HG03521 (cell line): ENCODE data around the gene ASB10.

Experiments used
- ATAC-seq: cut with Tn5 transposase; IDR thresholded peaks from one replicate; pipeline ENCODE4 v1.9.1; 2021; ENCODE audit warnings: mild to moderate bottlenecking, moderate library complexity; ENCODE audit not compliant: unreplicated experiment

Gene ASB10

DNA sequence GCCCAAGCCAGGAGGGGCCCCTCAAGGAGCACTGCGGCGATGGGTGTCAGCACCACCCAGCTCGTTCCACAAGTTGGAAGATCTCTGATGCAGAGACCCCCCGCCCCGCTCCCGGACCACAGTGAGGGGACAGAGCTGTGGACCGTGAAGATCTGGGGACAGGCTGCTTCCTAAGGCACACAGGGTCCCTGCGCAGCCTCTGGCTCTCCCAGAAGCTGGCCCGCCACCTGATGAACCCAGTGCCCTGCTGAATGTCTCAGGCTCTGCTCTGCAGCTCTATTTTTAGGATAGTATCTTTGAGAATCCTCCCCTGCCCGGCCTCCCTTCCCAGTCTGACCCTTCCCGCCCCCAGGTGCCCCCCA is 49.3 kb downstream of the ASB10 start:
- ATAC-seq = no peak

- ATAC-seq = no peak
Observed at GRCh38 chr7:151137076-151137675, 49.9 kb downstream of the ASB10 start.

GRCh38 chr7:151135866-151136843 is 50.9 kb downstream of the ASB10 start:
- ATAC-seq = no peak

- ATAC-seq = no peak
Observed at GRCh38 chr7:151135525-151135845, 51.6 kb downstream of the ASB10 start.

DNA sequence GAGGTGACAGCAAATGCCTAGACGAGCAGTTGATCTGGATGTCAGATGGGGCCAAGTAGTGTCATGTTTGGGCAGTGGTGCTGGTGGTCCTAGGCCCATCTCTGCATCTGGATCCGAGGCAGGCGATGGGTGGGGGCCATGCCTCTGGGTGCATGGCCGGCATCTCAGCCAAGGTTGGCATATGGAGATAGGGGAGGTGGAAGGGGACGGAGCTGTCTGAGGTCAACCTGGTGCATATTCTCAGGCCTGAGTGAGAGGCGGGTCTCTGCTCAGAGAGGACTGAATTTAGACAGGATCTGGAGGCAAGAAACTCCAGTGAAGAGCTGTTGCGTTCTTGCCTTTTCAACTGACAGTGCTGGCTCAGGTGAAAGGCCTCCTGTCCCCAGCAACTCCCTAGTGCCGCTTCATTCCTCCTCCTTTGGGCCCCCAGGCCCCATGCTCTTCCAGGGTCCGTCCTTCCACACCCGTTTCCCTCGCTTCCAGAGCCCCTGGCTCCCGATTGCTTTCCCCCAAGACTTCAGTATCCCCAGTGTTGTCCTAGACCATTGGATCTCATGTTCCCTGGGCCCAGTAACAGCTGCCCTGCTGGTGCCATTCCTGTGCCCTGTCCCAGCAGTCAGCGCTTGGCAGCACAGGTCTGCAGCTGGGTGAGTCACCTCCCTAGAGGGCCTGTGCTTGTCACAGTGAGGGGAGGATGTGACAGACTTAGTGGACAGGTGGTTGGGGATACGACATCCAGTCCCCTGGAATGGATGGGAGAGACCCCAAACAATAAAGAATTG is 52.1 kb downstream of the ASB10 start:
- ATAC-seq = no peak

DNA sequence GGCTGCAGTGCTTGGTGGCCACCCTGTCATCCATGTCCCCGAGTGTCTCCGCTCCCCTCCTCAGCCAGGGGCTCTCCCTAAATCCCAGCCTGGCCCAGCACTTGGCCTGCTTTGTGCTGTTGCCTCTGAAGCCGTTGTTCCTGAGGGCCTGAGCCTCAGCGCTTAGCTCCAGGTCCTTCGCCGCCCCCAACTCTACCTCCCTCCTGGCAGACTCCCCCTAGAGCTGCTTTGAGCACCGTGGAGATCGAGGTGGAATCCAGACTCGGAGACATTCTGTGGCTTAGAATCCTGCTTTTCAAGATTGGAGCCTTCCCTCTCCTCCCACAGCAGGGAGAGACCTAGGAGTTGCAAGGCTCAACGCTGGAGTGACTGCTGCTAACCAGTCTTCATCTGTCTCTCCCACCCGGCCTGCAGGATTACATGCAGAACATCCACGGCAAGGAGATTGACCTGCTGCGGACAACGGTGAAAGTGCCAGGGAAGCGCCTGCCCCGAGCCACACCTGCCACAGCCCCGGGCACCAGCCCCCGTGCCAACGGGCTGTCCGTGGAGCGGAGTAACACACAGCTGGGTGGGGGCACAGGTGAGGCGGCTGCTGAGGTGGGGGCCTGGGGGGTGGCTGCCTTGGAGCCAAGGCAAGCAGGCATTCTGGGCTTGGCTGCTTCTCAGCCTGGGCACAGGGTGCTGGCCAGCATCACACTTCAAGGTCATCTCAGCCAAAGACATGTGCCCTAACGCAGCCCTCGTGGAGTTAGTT is 52.9 kb downstream of the ASB10 start:
- ATAC-seq = no peak

- ATAC-seq = no peak
Observed at GRCh38 chr7:151133266-151133985, 53.6 kb downstream of the ASB10 start.

DNA sequence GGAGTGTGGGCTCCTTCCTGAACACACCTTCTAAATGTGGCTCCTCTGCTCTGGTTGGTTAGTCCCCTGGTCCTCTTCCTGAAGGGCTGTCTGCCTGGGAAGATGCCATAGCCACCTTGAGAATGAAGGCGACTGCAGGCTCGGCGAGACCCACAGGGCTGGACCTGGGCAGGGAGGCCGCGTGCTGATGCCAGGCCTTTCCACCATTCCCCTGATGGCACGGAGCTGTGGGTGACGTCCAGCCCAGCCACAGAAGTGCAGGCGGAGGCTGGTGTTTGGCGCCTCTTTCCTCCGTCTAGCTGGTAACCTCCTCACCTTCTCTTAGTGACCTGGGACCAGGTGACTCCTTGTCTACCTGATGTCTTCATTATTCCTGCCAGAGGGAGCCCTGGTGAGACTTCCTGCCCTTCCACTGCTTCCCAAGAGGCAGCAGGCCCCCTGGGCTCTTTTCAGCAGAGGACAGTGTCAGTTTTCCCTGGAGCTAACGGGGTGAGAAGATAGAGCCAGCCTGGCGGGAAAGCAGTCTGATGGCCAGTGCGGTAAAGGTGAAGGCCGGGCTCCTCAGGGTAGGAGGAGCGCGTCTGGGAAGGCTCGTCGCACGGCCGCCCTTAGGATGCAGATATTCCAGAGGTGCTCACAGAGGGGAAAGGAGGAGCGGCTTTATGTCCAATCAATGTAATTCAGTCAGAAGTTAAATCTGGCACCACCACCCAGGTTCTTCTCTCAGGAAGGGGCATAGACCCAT is 54.4 kb downstream of the ASB10 start:
- ATAC-seq = no peak

- no peak for ATAC-seq
Observed at GRCh38 chr7:151131592-151132293, 55.3 kb downstream of the ASB10 start.

GRCh38 chr7:151131224-151131591 is 55.8 kb downstream of the ASB10 start:
- no peak for ATAC-seq

- ATAC-seq = no peak
Observed at GRCh38 chr7:151130741-151131157, 56.3 kb downstream of the ASB10 start.

GRCh38 chr7:151129960-151130591 is 57.0 kb downstream of the ASB10 start:
- ATAC-seq = no peak

- ATAC-seq = no peak
Observed at GRCh38 chr7:151129117-151129959, 57.7 kb downstream of the ASB10 start.

GRCh38 chr7:151128716-151129115 is 58.3 kb downstream of the ASB10 start:
- ATAC-seq = no peak

GRCh38 chr7:151128144-151128543 is 58.9 kb downstream of the ASB10 start:
- no peak for ATAC-seq

DNA sequence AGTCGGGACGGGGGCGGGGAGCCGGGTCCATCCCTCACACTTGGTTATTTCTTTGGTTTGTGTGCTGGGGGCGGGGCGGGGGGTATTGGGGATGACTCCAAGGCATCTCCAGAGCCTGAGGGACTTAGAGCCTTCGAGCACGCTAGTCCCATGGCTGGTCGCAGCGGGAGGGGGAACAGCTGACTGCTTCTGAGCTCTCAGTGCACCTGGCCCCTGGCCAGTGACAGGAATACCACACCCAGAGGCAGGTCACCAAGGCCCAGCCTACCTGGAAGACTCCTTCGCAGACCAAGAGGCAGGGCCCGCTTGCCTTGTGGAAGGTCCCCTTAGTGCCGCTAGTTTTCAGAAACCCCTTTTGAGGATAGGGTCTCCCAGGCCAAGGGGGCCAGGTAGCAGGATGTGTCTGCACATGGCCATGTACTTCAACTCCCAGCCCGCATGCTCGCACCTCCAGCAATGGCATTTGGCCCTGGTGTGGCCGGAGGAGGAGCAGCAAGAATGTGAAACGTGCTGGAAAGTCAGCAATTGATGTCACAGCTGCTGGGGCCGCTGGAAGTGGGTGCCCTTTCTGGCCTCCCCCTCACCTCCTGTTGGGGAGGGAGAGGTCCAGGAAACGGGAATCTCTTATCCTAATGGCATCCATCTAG is 60.4 kb downstream of the ASB10 start:
- ATAC-seq = no peak

DNA sequence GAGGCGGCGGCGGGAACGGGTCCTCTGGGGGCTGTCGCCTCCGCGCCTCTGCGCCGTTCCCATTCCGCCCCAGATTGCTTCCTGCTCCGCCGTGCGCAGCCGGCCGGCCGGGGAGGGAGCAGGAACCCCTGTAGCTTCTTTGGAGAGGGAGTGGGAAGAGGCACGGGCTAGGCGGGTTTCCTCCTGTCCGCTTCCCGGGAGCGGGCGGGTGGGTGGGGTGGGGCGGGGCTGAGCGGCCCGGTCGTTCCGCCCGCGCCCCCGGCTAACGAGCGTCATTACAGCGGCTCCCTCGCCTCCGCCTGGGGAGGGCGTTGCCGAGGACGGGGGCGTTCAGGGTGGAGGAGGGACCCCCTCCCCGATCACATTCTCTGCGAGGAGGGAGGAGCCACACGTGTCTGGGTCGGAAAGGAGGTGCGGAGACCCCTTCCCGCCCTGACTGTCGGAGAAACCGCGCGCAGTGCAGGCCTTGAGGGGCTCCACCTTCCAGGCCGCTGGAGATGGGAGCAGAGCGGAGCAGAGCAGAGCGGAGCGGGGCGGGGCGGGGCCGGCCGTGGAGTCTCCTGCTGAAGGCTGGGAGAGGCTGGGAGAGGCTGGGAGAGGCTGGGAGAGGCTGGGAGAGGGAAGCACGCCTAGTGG is 61.1 kb downstream of the ASB10 start:
- ATAC-seq = no peak
